GM19452 (cell line): ENCODE results near the gene NIF3L1.
"Not testable (repeated sequence)": the region's sequence is repeated elsewhere in the genome, so short reads cannot be mapped to it uniquely, and the experiment has no call there.

Source experiments
- ATAC-seq: cut with Tn5 transposase; IDR thresholded peaks from one replicate; pipeline ENCODE4 v1.9.1; 2021; ENCODE audit not compliant: unreplicated experiment

NIF3L1 gene

DNA sequence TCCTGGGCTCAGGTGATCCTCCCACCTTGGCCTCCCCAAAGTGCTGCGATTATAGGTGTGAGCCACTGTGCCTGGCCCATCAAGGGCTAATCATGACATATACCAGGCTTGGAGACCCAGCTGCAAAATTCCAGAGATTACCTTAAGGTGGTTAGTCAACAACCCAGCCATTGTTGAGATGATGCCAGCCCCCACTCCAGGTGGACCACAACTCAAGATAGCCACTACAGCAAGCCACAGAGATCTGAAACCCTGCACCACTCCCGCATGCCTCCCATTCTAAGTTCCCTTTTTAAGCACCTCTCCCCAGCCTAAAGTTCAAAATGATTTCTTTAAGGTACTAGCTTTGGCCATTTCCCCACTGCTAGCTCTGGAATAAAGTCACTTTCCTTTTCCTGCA lies 20.2 kb upstream of the NIF3L1 start:
- ATAC-seq: no peak

DNA sequence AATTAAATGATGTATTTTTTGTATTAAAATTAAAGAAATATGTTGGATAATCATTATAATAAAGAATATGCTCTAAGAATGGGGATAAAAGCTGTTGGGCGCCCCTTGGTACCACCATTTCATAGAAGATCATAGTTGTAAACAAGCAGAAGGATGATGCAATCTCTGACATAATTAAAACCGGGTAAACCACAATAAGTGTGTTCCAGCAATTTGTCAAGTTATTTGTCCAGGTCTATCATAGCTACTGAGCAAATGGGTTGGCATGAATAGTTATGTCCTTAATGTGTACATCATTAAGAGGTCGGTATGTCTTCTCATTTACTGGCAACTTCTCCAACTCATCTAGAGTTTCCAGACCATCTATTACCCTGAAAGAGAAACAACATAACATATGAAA lies 18.0 kb upstream of the NIF3L1 start:
- ATAC-seq: no peak

DNA sequence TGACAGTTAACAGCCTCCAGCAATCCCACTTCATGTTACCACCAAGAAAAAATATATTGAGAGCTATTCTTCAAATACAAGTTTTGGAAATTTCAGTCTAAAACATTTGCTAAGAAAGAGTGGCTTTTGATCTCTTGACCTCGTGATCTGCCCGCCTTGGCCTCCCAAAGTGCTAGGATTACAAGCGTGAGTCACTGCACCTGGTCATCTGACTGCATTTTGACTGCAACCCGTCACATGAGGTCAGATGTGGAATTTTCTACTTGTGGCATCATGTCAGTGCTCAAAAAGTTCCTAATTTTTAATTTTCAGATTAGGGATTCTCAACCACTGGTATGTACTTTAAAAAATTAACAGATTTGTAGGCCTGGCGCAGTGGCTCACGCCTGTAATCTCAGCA lies 15.6 kb upstream of the NIF3L1 start:
- ATAC-seq: no peak

DNA sequence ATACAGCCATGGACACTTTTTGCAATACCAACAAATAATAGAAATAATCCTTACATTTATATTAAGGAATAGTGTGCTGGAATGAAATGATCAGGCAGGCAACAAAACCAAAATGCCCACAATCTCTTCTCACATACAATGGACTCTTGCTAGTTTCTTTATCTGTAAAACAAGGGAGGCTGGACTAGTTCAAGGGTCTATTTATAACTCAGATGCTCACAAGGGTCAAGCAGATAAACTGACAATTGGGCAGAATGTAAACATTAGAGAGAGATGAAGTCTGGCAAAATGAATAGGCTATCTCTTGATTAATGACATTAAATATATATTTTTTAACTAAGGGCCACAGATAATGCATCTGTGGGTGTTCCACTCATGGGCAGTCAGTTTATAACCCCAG lies 11.7 kb upstream of the NIF3L1 start:
- no peak for ATAC-seq

DNA sequence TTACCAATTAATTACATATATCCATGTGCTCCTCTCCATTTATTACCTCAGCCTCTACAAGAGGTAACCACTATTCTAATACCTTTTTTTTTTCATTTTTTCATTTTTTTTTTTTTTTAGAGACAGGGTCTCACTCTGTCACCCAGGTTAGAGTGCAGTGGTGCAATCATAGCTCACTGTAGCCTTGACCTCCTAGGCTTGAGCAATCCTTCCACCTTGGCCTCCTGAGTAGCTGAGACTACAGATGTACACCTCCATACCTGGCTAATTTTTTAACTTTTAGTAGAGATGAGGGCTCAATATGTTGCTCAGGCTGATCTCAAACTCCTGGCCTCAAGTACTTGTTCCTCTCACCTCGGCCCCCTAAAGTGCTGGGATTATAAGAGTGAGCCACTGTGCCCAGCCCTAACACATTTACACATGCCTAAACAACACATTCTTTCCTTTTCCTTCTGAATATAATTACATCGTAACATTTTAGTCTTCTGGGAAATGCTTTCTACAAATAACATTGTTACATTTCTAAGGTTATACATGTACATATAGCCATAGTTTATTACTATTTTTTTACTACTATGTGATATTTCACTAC lies 10.8 kb upstream of the NIF3L1 start:
- no peak for ATAC-seq

DNA sequence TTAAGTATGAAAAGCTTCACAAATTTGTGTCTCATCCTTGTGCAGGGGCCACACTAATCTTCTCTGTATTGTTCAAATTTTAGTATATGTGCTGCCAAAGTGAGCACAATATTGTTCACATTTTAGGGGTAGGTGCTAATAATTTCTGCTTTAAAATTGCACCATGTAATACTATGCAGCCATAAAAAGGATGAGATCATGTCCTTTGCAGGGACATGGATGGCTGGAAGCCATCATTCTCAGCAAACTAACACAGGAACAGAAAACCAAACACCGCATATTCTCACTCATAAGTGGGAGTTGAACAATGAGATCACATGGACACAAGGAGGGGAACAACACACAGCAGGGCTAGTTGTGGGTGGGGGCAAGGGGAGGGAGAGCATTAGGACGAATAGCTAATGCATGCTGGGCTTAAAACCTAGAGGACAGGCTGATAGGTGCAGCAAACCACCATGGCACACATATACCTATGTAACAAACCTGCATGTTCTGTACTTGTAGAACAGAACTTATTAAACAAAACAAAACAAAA lies 7.4 kb upstream of the NIF3L1 start:
- not testable (repeated sequence) for ATAC-seq

DNA sequence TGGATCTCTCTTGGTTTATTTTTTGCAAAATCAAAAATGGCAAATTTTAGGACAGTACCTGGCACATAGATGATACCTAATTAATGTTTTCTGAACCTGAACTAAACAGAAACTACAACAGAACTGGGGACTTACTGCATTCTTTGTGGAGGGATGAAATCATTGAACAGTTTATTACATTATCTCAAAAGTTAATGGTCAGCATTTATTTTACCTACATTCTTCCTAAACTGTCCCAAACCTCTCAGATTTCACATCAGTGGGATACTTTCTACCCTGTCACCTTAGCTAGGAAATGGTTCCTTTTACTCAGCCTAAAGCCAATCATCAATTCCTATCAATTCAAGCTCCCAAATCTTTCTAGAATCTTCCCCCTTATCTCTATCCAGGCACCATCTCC lies 10.3 kb downstream of the NIF3L1 start:
- no peak for ATAC-seq

DNA sequence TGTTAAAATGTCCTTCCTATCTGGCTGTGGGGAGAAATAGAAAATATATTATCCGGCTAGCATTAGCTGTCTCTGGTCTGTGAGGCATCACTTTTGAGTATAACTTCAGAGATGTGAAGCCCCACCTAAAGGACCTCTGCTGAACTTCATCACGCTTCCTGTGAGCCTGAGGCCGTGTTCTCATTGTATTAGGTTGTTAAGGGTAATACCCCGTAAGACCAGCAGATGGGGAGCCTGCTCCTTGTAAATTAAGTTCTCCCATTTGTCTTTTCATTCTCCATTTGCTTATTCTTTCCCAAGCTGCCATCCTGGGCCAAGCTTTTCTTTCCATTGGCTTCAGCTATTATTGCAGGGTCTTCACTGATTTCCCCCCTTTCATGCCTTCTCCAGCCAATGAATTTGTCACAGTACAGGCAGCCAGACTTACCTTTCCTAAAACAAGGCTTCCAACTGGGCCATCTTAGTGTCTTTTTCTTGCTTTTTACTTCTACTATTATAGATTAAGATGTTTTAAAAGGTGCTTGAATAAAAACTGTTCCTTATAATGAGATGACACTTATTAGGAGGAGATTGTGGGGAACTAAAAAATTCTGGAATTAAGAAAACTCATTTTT lies 12.4 kb downstream of the NIF3L1 start:
- ATAC-seq: peak; percentile 98

DNA sequence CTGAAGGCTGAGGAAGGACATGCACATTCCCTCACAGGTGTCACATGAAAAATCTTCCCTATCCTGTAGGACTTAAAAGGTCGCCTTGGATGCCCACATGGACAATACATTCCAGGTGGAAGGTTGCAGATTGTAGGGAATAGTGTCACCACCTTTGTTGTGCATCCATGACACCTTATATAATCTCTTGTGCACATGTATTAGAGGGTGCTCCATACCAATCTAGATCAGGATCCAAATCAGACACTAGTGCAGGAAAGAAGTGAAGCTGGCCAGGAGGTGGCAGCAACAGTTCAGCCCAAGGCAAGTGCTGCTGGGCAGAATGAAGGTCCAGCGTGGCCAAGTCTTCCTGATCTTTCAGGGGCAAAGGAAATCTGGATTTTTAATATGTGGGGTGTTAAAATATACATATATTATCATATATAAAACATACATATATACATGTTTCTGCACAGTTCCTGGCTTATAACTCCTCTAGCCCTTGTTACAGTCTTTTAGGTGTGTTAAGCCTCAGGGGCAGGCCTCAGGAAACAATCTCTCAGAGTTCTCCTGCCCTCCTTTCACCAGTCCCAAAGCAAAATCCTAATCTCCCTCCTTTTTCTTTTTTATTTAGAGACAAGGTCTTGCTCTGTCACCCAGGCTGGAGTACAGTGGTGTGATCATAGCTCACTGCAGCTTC lies 16.6 kb downstream of the NIF3L1 start:
- ATAC-seq: peak; percentile 43

DNA sequence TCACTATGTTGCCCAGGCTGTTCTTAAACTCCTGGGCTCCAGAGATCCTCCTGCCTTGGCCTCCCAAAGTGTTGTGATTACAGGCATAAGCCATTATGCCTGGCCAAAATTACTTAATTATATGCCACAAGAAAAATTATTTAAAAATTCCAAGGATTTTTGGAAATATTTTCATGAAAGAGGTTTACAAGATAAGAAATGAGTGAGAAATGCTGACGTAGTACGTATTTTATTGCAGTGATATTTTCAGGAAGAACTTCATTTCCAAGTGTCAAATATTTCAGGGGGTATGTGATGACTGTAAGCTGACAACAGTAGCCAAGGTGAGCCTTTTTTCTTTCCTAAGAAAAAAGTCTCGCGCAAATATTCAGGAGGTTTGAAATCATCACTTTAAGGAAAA lies 20.8 kb downstream of the NIF3L1 start:
- no peak for ATAC-seq

DNA sequence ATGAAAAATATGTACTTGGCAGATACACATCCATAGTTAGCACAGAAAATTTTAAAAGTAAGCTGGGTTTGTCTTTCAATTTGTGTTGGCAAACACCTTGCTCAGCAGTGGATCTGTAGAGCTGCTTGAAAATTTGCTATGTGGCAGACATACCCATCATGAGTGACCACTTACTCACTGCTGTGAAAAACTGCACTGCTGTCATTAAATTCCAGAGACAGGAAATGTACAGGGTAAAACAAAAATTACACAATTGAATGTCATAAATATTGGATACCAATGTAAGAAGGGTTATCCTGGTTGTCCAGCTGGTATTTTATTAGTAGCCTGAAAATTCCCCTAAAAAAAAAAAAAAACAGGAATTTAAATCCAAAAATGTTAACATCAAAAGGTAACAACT lies 24.5 kb downstream of the NIF3L1 start:
- no peak for ATAC-seq

DNA sequence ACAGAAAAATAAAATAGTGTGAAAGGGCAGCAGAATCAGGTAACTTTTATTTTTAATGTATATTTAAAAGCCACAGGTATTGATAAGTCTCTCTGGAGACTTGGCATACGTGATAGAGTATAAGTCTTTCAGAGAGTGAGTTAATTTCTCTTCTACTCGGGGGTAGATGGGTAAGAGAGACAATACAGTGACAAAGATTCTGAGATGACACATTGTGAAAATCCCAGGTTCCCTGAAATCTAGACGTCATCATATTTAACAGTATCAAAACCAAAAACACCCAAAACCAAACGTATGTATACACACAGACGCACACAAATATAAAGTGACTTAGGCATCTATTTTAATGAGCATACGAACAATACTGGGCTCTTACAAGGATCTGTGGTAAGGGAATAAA lies 33.3 kb downstream of the NIF3L1 start:
- no peak for ATAC-seq

DNA sequence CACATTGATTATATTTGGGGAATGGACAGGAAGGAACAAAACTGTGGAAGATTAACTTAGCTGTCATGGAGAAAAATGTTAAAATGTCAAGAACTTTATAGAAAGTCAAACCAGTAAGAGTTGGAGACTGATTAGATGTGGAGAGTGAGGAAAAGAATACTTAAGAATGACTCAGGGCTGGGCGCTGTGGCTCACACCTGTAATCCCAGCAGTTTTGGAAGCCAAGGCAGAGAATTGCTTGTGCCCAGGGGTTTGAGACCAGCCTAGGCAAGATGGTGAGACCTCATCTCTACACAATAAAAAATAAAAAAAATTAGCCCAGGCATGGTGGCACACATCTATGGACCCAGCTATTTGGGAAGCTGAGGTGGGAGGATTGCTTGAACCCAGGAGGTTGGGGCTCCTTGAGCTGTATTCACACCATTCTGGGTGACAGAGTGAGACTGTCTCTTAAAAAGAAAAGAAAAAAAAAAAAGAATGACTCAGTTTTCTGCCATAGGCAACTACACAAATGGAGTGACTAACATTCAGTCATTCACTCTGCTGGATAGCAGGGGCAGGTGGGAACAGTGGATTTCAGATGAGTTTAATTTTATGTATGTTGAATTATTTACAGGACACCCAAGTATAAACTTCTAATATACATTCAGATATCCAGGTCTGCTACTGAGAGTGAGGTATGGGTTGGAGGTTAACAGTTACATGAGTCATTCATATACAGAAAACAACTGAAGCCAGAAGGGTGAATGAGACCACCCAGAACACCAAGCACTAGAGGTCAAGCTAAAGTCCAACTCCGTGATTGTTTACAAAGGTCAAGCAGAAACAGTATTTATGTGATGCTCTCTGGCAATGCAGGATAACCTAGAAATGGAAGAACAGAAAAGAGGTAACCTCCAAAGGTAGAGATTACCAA lies 40.4 kb downstream of the NIF3L1 start:
- ATAC-seq: no peak

DNA sequence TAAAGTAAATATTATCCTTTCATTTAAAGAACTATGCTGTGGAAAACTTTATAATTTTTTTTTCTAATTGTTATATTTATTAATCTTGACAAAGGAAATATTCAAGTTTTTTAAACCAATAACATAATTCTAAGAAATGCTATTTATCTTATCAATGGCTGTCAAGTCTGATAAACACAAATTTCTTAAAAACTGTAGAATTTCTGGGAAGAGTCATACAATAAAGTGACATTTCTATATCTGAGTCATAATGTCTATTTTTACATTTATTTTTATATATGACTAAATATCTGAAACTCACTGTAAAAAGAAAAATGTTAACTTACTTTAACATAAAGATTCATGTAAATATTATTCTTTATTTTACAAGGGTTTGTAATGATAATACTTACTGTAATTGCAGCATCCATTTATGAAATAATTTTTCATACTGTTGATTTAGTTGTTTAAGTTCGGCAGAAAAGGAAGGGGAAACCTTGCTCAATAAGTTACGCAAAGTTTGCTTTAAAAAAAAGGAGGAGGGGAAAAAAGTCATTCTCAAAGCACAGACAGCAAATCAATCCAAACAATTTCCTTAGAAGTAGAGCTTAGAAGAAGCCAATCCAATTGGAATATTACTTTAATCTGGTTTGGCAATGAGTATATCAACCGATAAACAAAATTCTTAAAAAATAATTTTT lies 41.9 kb downstream of the NIF3L1 start:
- no peak for ATAC-seq

DNA sequence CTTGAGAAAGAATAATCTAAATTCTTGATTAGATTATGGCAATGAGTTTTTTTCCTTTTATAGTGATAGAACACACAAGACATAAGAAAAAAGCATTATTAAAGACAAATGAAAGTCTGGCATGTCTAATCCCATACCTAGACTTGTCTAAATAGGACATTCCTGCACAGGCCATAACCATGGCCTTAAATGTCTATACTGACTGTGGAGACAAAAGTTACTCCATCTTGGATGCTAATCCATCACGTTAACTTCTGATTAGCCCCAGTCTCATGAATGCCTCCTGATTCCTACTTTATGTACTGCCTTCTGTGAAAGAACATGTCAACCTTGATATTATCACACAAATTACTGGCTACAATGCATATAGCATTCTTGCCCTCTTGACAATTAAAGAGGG lies 50.7 kb downstream of the NIF3L1 start:
- no peak for ATAC-seq

DNA sequence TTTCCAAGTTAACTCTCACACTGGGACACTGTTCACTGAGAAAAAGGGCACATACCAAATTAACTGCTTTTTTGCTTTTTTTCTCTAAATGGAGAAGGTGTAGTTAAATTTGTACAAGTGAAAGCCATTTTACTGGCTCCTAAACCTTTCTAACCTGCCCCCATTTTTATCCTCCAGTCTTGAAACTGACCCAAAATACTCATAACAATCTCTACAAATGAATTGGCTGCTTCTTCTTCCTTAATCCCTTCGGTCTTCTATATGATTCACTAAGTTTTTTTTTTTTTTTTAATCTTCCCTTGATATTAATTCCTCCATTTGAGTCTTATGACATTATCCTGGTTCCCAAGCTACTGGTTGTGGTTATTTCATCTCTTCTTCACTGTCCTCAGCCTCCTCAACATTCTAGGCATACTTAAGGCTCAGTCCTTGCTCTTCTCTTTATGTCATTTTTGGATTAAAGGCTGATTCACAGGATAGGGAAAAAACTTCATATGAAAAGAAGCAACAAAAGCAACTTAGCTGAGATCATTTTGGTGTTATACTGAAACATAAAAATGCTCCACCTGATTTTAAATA lies 54.4 kb downstream of the NIF3L1 start:
- no peak for ATAC-seq

DNA sequence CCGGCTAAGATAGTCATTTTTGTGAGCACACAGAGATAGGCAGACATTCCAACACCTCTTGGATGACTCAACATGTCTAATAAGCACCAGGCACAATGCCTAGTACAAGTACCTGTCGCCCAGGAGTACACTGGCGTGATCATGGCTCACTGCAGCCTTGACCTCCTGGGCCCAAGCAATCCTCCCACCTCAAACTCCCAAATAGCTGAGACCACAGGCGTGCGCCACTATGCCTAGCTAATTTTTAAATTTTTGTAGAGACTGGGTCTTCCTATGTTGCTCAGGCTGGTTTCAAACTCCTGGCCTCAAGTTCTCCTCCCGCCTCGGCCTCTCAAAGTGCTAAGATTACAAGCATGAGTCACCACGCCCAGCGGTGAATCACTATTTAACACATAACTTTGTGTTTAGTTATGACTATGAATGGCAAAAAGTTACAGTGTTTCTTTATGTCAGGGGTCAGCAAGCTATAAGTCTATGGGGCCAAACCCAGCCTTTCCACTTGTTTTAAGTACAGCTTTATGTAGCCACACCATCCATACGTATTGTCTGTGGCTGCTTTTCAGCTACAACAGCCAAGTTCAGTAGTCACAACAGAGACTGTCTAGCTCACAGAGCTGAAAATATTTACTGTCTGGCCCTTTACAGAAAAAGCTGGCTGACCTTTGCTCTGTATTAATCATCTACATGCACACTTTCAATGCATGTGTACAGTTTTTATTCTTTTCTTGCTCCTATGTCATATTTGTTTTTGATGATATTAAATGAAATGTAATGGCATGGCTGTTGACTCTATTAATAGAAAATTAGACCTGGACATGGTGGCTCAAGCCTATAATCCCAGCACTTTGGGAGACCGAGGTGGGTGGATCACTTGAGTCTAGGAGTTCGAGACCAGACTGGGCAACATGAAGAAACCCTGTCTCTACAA lies 55.6 kb downstream of the NIF3L1 start:
- ATAC-seq: no peak

DNA sequence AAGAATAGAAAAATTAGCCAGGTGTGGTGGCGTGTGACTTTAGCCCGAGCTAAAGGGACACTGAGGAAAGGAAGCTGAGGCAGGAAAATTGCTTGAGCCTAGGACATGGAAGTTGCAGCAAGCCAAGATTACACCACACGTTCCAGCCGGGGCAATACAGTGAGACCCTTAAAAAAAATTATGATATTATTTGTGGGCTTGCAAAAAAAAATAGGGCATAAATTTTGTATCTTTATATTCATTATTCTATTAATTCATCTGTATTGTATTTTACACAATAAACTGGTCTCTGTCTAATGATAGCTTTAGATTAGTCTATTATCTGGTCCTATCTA lies 56.2 kb downstream of the NIF3L1 start:
- ATAC-seq: no peak

DNA sequence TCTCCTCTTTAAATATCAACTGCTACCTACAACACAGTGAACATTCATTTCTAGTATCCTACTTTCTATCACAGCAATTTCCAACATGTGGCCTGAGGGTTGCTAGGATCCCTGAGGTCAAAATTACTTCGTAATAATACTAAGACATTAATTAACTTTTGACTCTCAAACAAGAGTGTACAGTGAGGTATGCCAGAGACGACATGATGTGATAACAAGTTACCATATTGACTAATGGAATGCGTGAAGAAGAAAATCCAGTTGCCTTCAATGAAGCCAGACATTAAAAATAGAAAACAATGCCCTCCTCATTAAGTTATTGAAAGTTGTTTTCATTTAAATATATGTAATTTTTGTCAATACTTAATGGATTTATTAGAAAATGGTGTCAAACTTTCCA lies 61.2 kb downstream of the NIF3L1 start:
- no peak for ATAC-seq
